ENCODE measurements around the gene PMS2. TPM values are rescaled to one million over a fixed set of nuclear protein-coding genes. Genes with fewer than 3 reads are reported as not detected.
"Not testable (repeated sequence)": the region's sequence is repeated elsewhere in the genome, so short reads cannot be mapped to it uniquely, and the experiment has no call there.

The PMS2 gene
- total RNA-seq, 3 donors from 2014 or later: 21.3 to 22.9 (median 22.5) TPM

- Mint-ChIP-seq H3K36me3 (ENCODE audit: insufficient read depth) (peaks cover 52% of the 10 kb centered on the region), H3K4me3 (peak overlapping the region; percentile 69), H3K27me3 (ENCODE audit: low read depth) (no peaks in the 10 kb centered on the region), H3K9me3 (no peaks in the 10 kb centered on the region), H3K4me1 (ENCODE audit: low read depth) (peaks cover 26% of the 10 kb centered on the region)
- ATAC-seq (no peak), DNase-seq (no peak)
These were observed 18.0 kb upstream of the PMS2 start for GRCh38 chr7:6026820-6027311.

GRCh38 chr7:6026011-6026819 lies 17.4 kb upstream of the PMS2 start:
- Mint-ChIP-seq H3K4me1 (ENCODE audit: low read depth) (peaks cover 21% of the 10 kb centered on the region), H3K4me3 (peak overlapping the region; percentile 69), H3K36me3 (ENCODE audit: insufficient read depth) (peaks cover 54% of the 10 kb centered on the region)

GRCh38 chr7:6023974-6024435 lies 15.2 kb upstream of the PMS2 start:
- no peak for ATAC-seq

More at GRCh38 chr7:6026011-6026819, 17.4 kb upstream of the PMS2 start:
- DNase-seq (peak; percentile 52), ATAC-seq (peak; percentile 95 to 98)
- no peaks in the 10 kb centered on the region for H3K27me3 Mint-ChIP-seq (ENCODE audit: low read depth)
- no peaks in the 10 kb centered on the region for H3K9me3 Mint-ChIP-seq

GRCh38 chr7:6022707-6023106 lies 13.9 kb upstream of the PMS2 start:
- Mint-ChIP-seq H3K9me3 (no peaks in the 10 kb centered on the region), H3K4me3 (no peak overlapping the region), H3K27me3 (ENCODE audit: low read depth) (no peaks in the 10 kb centered on the region), H3K36me3 (ENCODE audit: insufficient read depth) (peaks cover 56% of the 10 kb centered on the region), H3K4me1 (ENCODE audit: low read depth) (peaks cover 21% of the 10 kb centered on the region)
- ATAC-seq (no peak), DNase-seq (no peak)

More at GRCh38 chr7:6023974-6024435, 15.2 kb upstream of the PMS2 start:
- no peak for DNase-seq
- Mint-ChIP-seq H3K4me3 (no peak overlapping the region), H3K36me3 (ENCODE audit: insufficient read depth) (peaks cover 60% of the 10 kb centered on the region), H3K27me3 (ENCODE audit: low read depth) (no peaks in the 10 kb centered on the region), H3K4me1 (ENCODE audit: low read depth) (peaks cover 21% of the 10 kb centered on the region), H3K9me3 (no peaks in the 10 kb centered on the region)

- ATAC-seq (no peak), DNase-seq (no peak)
- H3K4me3 Mint-ChIP-seq: no peak overlapping the region
- H3K9me3 Mint-ChIP-seq: no peaks in the 10 kb centered on the region
- peaks cover 53% of the 10 kb centered on the region for H3K36me3 Mint-ChIP-seq (ENCODE audit: insufficient read depth)
- no peaks in the 10 kb centered on the region for H3K27me3 Mint-ChIP-seq (ENCODE audit: low read depth)
- peaks cover under 1% of the 10 kb centered on the region for H3K4me1 Mint-ChIP-seq (ENCODE audit: low read depth)
These were observed 11.8 kb upstream of the PMS2 start for GRCh38 chr7:6020371-6021286.

GRCh38 chr7:6016653-6016966 lies 7.8 kb upstream of the PMS2 start:
- Mint-ChIP-seq H3K27me3 (ENCODE audit: low read depth) (no peaks in the 10 kb centered on the region), H3K4me1 (ENCODE audit: low read depth) (peaks cover 9% of the 10 kb centered on the region), H3K9me3 (no peaks in the 10 kb centered on the region), H3K36me3 (ENCODE audit: insufficient read depth) (peaks cover 37% of the 10 kb centered on the region), H3K4me3 (no peak overlapping the region)
- ATAC-seq: no peak
- DNase-seq: no peak

- peaks cover 36% of the 10 kb centered on the region for H3K36me3 Mint-ChIP-seq (ENCODE audit: insufficient read depth)
- no peaks in the 10 kb centered on the region for H3K27me3 Mint-ChIP-seq (ENCODE audit: low read depth)
- H3K9me3 Mint-ChIP-seq: no peaks in the 10 kb centered on the region
- peaks cover 13% of the 10 kb centered on the region for H3K4me1 Mint-ChIP-seq (ENCODE audit: low read depth)
- no peak overlapping the region for H3K4me3 Mint-ChIP-seq
- DNase-seq (no peak), ATAC-seq (no peak)
These were observed 7.2 kb upstream of the PMS2 start for GRCh38 chr7:6015917-6016652.

GRCh38 chr7:6012355-6013104 lies 3.7 kb upstream of the PMS2 start:
- no peaks in the 10 kb centered on the region for H3K9me3 Mint-ChIP-seq
- H3K36me3 Mint-ChIP-seq (ENCODE audit: insufficient read depth): peaks cover 17% of the 10 kb centered on the region
- no peaks in the 10 kb centered on the region for H3K27me3 Mint-ChIP-seq (ENCODE audit: low read depth)
- H3K4me3 Mint-ChIP-seq: no peak overlapping the region
- peaks cover 24% of the 10 kb centered on the region for H3K4me1 Mint-ChIP-seq (ENCODE audit: low read depth)
- no peak for ATAC-seq
- no peak for DNase-seq

GRCh38 chr7:6011541-6011940 lies 2.7 kb upstream of the PMS2 start:
- Mint-ChIP-seq H3K4me1 (ENCODE audit: low read depth) (peaks cover 31% of the 10 kb centered on the region), H3K36me3 (ENCODE audit: insufficient read depth) (peaks cover 15% of the 10 kb centered on the region), H3K27me3 (ENCODE audit: low read depth) (no peaks in the 10 kb centered on the region), H3K4me3 (no peak overlapping the region), H3K9me3 (no peaks in the 10 kb centered on the region)
- DNase-seq (no peak), ATAC-seq (no peak)

- Mint-ChIP-seq H3K4me3 (peak overlapping the region; percentile 89), H3K36me3 (ENCODE audit: insufficient read depth) (peaks cover 10% of the 10 kb centered on the region), H3K4me1 (ENCODE audit: low read depth) (peaks cover 33% of the 10 kb centered on the region)
- DNase-seq; ATAC-seq; H3K27me3 Mint-ChIP-seq (ENCODE audit: low read depth); H3K9me3 Mint-ChIP-seq: not testable (repeated sequence)
These were observed 1.5 kb upstream of the PMS2 start for GRCh38 chr7:6010370-6010769.

- H3K27me3 Mint-ChIP-seq (ENCODE audit: low read depth); DNase-seq; H3K36me3 Mint-ChIP-seq (ENCODE audit: insufficient read depth); H3K9me3 Mint-ChIP-seq; ATAC-seq: not testable (repeated sequence)
- Mint-ChIP-seq H3K4me1 (ENCODE audit: low read depth) (peaks cover 32% of the 10 kb centered on the region), H3K4me3 (peak overlapping the region; percentile 89)
These were observed 836 bp downstream of the PMS2 start for GRCh38 chr7:6007835-6008590.

- no peak for DNase-seq
- peaks cover 26% of the 10 kb centered on the region for H3K4me1 Mint-ChIP-seq (ENCODE audit: low read depth)
- peaks cover 7% of the 10 kb centered on the region for H3K36me3 Mint-ChIP-seq (ENCODE audit: insufficient read depth)
- H3K27me3 Mint-ChIP-seq (ENCODE audit: low read depth): no peaks in the 10 kb centered on the region
- H3K9me3 Mint-ChIP-seq: no peaks in the 10 kb centered on the region
- H3K4me3 Mint-ChIP-seq: peak overlapping the region; percentile 89
- no peak for ATAC-seq
These were observed 1.5 kb downstream of the PMS2 start for GRCh38 chr7:6007386-6007785.

Measured in activated T-cell treated with anti-CD3 and anti-CD28 coated beads, Interleukin-2, amount 50 U/mL, for 4 hours (primary cell).